Left hindlimb (tissue), 1 donor: ENCODE results near the gene SELENOO.
A peak's percentile ranks its signal among the peaks of the same experiment; 100 is the strongest.

ENCODE experiments used
- DNase-seq: peaks from one replicate; pipeline ENCODE4 v3.0.0-alpha.2; 2018

SELENOO gene

DNA sequence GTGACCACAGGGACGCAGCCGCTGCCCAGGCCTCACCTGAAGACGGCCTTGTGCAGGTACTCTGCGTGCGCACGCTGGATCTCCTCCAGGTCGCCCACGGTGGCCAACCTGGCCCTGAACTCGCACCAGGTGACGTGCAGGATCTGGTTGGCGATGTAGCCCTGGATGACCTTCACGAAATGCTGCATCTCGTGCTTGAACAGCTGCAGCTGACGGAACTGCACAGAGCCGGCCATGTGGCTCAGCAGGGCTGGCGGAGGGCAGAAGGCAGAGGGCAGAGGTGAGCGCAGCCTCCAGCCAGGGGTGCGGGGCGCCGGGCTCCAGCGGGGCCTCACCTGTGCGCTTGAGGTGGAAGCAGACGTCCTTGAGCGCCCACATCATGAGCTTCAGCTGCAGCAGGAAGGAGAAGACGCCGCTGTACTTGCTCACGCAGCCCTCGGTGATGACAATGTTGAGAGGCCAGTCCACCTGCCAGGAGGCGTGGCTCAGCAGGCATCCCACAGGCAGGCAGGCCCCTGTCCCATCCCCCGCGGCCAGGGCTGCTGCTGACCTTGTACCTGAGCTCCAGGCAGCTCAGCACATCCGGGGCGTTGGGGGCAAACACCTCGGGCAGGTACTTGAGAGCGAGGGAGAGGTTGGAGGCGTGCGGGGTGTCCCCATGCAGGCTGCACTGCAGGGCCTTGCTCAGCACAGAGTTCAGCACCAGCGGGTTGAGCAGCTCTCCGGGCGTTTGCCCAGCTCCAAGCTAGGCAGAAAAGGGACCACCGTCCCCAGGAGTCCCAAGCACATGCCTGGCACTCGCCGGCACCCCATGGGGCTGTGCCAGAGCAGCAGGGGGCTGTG is 17.6 kb downstream of the SELENOO start:
- peak; percentile 39 for DNase-seq

- DNase-seq = peak; percentile 84
Observed at GRCh38 chr22:50218996-50219727, 18.4 kb downstream of the SELENOO start.

DNA sequence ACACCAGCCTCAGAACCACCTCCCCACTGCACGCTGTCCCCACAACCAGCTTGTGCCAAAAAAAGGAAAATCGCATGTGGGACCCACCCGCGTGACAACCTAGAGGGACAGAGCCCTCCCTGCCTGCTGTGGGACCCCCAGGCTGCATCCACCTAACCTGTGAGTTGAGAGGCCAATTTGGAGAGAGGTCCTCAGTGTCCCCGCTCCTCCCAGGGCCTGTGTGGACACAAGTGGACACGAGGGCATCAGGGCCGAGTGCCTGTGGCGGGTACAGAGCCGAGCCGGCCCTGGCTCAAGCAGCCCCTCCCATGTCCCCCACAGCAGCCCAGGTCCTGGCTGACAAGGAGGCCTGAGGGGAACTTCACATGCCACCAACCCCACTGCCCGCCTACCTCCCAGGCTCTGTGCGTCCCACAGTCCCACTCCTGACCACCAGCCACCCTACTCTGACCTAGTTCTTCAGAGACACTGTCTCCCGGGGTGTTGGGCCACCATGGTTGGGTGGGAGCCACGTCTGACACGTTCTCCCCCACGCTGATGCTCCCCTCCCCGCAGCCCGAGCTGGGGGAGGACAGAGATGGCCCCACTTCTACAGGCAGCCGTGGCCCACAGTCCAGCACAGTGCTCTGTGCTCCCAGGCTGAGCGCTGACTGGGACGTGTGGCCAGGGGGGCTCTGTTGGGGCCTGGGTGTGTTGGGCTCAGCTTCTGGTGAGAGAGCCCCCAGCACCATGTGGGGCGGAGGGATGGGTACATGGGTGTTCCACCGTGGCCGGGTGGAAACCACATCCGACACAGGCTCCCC is 19.2 kb downstream of the SELENOO start:
- peak; percentile 14 for DNase-seq

DNA sequence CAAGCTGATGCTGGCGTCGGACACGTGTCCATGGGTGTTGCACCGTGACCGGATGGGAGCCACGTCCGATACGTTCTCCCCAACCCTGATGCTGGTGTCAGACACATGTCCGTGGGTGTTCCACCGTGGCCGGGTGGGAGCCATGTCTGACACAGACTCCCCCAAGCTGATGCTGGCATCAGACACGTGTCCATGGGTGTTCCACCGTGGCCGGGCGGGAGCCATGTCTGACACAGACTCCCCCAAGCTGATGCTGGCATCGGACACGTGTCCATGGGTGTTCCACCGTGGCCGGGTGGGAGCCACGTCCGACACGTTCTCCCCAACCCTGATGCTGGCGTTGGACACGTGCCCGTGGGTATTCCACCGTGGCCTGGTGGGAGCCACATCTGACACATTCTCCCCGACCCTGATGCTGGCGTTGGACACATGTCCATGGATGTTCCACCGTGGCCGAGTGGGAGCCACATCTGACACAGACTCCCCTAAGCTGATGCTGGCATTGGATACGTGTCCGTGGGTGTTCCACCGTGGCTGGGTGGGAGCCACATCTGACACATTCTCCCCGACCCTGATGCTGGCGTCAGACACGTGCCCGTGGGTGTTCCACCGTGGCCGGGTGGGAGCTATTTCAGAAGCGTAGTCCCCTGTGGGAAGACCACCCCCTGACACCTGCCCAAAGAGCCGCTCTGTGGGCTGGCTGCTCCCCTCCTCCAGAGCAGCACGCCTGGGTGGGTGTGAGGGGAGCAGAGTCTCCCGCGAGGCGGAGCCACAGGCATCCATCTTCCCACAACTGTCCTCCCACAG is 20.0 kb downstream of the SELENOO start:
- peak; percentile 36 for DNase-seq

DNA sequence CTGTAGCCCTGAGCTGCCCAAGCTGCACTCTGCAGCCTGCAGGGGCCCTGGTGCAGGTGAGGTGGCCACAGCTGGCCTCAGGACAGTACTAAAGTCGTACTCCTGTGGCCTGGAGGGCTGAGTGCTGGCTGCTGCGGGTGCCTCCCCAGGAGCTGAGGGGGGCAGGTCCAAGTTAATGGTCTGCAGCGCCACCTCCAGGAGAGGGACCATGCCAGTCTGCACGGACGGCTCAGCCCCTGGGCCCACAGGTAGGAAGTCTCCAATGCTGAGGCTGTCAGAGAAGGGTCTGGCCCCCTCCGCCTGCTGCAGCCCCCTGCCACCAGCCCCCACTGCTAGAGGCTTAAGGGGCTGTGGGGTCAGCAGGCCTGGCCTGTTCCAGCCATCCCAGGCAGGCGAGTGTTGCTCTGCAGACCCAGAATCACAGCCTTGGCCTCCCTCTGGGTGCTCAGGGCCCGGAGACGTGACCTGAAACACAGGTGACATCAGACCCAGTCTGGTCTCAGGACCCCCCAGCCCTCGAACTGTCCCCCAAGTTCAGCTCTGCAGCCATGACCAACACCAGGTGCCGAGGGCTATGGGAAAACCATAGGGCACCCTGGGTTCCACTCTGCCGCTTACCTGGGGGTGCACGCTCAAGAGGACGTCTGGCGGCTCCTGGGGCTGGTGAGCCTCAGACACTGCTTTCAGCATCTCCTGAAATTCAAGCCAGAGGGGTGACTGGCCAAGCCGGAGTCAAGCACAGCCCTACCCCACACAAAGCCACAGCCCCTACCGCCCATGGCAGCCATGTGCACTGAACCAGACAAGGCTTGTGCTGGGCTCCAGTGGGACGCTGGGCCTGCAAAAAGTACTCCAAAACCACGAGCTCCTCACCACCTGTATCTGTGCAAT is 20.8 kb downstream of the SELENOO start:
- peak; percentile 21 for DNase-seq

DNA sequence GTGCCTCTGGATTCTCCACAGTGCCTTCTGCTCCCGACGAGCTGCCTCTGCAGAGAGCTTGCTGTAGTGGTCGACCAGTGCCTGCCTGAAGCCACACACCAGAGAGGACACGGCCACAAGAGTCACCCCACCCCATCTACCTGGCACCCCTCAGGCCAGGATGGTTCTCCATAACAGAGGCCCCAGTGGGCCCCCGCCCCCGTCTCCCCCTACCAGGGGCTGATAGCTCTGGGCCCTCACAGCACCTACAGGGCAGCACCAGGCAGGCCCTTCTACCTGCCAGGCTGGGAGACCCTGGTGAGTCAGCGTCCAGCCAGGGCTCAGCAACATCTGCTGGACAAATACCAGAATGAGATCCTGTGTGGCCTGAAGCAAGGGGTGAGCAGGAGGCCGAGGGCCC is 21.7 kb downstream of the SELENOO start:
- DNase-seq = peak; percentile 10

DNA sequence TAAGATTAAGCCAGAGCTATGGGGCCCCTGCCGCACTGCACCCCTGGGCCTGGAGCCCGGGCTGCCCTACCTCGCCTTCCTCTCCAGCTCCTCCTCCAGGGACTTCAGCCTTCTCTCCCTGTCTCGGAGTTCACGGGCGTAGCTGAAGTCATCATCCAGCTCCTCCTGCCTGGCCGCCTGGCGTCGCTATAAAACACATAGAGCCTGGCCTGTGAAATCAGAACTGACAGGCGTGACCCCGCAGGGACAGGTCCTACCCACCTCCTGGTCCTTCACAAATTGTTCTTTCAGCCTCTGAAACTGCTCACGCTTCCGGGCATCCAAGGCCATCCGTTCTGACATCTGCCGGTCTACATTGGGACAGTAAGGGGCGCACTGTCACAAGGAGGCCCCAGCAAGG is 23.3 kb downstream of the SELENOO start:
- DNase-seq = no peak

- DNase-seq = peak; percentile 26
Observed at GRCh38 chr22:50225200-50225969, 24.6 kb downstream of the SELENOO start.

GRCh38 chr22:50226063-50226874 is 25.5 kb downstream of the SELENOO start:
- DNase-seq = peak; percentile 22

DNA sequence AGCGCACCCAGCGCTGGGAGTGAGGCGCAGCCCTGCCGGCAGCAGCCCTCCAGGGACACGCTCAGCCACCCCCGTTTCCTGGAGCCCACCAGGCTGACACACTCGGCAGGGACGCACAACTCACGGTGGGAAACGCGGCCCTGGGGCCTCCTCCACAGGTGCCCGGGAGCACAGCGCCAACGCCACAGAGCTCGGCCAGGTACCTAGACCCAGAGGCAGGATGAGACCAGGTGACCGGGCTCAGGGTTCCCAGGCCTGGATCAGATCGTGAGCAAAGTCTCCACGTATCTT is 26.0 kb downstream of the SELENOO start:
- no peak for DNase-seq

DNA sequence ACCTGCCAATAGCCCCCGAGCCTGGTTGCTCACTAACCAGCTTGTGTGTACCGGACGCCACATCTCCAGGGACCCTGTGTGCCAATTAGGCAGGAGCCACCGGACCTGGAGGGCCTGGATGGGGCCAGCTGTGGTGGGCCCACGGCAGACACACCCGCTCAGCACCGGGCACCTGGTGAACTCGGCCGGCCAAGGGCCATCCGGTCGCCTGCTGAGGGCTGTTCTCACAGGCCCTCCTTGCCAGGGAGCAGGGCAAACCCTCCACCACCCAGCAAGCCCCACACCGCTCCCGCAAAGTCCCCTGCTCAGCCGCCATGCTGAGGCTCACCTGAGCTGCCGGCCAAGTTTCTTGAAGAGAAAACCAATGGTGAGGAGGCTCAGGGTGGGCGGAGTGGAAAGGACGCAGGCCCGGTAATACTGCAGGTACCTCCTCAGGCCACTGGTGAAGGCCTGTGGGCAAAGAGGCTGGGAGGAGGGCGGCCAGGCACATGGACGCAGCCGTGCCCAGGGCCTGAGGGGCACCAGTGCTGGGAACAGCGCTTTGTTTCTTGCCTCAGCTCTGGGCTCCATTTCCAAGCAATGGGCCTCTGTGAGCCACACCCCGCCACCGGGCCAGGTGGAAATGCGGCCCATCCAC is 26.9 kb downstream of the SELENOO start:
- peak; percentile 35 for DNase-seq

- DNase-seq = peak; percentile 28
Observed at GRCh38 chr22:50228366-50228765, 27.6 kb downstream of the SELENOO start.

DNA sequence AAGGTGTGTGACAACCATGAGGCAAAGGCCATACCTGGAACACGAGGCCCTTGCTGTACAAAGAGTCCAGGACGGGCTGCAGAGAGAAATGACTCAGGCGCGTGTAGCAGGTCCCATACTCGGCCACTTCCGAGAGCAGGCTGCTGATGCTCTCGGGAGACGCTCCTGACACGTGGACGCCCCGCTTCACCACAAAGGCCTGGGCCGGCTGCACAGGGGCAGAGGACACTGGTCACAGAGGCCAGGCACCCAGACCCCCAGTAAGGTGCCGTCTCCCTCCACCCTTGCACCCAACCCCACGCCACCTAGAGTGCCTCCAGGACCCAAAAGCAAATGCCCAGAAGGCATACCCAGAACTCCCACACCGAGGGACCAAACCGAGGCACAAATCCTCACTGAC is 28.6 kb downstream of the SELENOO start:
- DNase-seq = peak; percentile 16

- DNase-seq = no peak
Observed at GRCh38 chr22:50232481-50233151, 31.8 kb downstream of the SELENOO start.

DNA sequence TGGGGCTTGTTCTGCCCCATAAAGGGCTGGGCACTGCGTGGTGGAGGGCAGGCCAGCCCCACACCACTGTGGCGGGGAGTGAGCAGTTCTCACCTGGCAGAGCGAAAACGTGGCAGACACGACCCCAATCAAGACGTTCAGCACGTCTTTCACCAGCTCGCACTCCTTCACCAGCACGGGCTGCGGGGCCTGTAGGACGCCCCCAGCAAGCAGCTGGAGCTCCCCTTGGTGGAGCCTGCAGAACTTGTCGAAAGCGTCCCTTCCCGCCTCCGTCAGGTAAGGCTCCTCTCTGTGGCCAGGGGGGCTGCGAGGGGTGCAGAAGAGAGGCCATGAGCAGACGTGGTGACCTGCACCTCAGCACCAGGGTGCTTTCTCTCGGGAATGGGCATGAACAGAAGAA is 32.4 kb downstream of the SELENOO start:
- peak; percentile 20 for DNase-seq

DNA sequence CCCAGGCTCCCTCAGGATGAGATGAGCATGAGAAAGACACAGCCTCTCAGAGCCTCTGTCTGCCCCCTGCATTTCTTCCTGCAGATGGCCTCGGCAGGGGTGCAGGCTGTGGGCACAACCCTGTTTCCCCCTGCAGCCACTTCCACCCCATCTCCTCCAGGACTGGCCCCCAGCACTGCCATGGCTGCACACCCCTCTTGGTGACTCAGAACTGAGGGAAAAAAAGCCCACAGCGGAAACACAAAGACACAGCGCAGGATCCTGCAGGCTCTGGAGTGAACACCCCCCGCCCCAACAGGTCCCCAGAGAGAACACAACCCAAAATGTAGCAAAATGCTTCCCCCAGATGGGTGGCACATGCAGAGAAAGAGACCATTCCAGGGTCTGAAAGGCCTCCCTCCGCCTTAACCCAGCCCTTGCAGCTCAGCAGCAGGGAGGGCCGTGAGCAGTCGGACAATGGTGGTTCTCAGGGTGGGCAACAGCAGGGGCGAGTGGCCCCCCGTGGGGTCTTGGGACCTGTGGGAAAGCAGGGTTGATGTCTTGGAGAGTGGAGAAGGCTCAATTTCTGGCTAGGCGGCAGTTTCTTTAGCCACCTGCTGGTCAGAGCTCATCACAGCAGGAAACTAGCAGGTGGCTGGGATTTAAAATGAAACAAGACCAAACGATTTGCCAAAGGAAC is 36.1 kb downstream of the SELENOO start:
- peak; percentile 29 for DNase-seq

GRCh38 chr22:50238755-50239154 is 37.9 kb downstream of the SELENOO start:
- DNase-seq = no peak

DNA sequence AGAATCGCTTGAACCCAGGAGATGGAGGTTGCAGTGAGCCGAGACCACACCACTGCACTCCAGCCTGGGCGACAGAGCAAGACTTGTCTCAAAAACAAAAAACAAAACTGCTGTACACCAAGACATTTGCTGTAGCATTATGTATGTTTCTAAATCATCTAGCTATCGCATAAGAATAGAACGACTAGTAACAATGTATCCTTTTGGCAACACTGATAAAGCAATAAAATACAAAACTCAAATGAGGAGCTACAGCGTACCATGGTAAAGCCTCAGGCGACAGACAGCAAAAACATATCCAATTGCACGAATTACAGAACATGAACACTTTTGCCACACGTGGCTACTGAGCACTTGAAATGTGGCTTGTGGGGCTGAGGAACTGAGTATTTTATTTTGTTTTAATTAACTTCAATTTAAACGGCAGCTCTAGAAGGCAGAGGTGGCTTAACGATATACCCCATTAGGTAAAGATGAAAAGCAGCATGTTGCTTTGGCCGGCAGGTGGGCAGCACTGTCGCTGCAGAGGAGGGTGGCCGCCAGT is 41.7 kb downstream of the SELENOO start:
- no peak for DNase-seq
